NOMO-1 treated with DMSO at 0.1 percent for 48 hours (cell line): ENCODE measurements around the gene CFAP221.

ENCODE experiments used
- DNase-seq: peaks from one replicate; lab custom pipeline; 2025; ENCODE audit not compliant: unreplicated experiment; lab: John Stamatoyannopoulos, UW

Gene CFAP221

DNA sequence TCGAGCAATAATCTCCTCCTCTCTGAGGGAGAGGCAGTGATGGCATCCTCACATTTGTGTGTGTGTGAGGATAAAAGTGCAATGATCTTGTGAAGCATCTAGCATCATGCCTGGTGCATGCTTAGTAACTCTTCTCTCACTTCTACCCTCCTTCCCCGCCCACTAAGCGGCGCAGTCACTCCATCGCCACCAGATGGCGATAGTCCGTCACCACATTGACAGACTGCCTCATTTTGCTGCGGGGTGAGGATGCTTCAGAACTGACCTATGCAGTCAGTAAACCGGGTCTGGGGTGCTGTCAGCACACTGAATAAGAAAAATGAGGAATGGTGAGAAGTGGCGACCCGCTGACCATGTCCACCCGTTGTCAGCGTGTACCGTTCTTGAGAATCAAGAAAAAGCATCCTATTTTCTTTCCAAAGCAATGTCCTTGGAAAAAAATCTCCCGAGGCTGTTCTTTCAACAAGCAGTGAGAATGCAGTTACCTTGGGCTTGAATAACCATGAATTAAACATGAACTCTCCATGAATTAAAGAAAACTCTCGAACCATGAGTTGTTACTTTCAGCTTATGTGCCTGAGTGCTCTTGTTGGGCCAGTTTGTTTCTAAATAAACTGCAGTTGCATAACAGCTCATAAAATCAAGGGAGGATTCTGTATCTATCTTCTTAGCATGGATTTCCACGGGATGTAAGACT is 97.5 kb downstream of the CFAP221 start:
- DNase-seq: peak; percentile 75

DNA sequence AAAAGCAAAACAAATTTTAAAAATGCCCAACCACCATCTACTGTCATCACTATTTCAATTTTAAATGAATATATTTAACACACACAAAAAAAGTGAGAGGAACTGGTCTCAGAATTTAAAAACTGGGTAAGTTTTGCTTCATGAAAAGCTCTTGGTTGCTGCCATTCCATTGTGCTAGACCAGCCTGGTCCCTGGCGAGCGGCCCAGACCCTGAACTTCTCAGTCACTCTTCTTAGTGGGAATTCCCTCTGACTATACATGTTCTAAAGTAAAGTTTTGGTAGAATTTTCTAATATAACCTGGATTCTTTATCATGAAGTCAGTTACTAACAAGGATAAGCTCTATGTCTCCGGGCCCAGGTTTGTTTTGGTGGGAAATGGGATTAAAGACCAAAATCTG is 99.9 kb downstream of the CFAP221 start:
- DNase-seq: no peak

DNA sequence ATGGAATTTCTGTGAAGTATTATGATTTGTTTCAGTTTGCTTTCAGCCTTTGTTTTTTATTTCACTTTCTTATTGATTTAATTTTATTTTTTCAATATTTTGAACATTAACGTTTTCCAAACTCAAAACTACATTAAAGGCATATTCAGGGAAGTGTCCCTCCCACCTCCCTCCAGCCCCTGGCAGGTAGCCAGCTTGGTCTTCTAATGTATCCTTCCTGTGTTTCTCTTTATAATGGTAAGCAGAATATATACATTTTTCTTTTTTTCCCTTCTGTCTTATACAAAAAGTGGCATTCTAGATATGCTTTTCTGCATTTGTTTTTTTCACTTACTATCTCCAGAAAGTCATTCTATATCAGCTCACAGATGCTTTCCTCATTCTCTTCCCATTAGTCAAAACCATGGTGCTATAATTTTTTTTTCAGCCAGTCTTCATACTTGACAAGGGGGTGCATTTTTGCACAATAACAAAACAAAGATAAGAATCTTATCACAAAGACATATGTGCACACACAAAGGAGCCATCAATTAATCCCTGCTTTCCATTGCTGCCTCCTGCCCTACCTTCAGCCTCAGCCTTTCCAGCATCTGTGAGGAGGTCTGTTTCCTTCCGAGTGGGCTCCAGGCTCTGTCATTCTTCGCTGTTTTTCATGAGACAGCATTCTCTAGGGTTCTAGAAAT is 101.1 kb downstream of the CFAP221 start:
- no peak for DNase-seq

DNA sequence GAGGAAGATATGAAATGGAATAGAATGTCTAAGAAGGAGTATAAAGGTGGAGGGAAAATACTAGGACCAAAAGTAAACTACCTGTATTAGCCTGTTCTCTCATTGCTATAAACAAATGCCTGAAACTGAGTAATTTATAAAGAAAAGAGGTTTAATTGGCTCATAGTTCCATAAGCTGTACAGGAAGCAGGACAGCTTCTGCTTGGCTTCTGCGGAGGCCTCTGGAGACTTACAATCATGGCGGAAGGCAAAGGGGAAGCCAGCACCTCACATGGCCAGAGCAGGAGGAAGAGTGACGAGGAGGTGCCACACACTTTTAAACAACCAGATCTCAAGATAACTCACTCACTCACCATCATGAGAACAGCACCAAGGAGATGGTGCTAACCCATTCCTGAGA is 101.9 kb downstream of the CFAP221 start:
- no peak for DNase-seq

DNA sequence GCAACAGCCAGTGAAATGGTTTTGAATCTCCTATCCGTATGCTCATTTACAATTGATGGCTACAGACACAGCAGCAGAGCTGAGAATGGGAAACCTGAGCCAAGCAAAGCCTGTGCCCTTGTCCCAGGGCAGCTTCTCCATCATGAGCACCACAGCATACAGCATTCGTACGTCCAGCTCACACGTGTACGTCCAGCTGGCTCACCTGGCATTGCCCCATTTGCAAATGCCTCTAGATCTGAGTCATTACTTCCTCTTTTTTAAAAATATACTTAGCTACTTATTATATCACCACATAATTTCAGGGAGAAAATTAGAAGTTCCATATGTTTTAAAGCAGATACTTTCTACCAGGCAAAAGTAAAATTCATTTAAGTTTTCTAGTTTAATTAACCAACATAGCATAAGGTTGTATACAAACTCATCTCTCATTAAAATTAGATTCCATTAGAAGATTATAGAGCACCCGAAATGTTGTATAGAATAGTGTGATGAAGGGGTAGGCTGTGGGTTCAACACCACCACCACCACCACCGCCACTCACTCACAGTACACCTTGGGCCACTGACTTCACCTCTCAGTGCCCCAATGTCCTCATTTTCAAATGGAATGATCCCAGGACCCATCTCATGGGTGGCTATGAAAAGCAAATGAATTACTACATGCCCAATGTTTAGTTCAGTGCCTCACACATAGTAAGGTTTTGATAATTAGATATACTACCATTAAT is 103.4 kb downstream of the CFAP221 start:
- DNase-seq: peak; percentile 84

DNA sequence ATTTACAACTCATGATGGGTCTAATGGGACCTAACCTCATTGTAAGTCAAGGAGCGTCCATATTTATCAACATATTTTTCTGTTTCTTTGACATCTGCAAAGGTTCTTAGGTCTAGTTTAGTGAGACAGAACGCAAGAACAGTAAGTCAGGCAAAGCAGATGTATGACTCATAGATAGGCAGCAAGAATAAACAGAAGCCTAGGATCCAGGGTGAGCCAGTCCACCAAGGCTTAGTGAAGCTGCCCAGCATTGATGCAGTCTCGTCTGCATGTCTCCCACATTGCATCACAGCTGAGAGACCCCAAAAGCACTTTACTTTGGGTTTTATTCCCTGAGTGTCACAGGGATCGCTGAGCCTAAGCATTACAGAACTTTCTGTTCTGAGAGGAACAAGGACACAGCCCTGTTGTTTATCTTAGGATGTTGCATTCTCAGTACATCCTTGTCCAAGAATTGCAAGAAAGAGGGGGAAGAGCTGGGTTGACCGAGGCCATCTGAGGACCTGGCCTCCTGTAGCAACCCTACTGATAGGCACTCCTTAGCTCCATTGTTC is 105.2 kb downstream of the CFAP221 start:
- no peak for DNase-seq

DNA sequence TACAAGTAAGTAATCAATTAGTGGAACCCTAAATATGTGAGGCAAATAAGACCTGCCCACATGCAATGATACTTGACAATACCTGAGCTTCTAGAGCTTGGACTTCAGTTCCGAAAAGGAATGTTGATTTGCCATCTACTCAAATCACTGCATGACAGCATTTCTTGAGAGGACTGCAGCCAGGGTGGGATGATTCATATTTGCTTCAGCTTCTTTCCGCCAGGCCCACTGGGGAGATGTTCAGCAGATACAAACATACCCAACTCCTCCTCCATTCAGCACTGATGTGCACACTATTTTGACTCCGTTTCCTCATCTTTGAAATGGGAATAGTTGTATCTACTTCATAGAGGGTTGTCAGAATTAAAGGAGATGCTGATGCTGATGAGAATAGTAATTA is 106.0 kb downstream of the CFAP221 start:
- DNase-seq: no peak

DNA sequence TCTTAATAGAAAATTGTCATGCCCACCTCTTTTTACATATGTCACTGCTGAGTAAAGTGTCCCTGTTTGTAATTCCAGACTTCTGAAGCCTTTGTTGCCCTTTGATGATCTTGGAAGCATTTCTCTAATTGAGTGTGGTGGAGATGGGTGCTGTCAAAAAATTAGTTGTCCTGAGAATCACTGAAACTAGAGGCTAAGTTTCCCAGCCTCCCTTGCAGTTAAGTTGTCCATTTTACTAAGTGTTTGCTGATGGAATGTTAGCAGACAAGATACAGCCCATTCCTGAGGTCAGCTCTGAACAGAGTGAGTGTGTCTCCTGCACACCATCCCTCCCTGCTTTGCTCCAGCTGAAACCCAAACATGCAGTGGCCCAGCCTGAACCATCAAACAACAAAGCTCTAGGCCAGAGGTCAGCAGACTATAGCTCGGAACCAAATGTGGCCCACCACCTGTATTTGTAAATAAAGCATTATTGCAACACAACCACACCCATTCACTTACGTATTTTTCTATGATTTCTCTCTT is 106.7 kb downstream of the CFAP221 start:
- DNase-seq: no peak

DNA sequence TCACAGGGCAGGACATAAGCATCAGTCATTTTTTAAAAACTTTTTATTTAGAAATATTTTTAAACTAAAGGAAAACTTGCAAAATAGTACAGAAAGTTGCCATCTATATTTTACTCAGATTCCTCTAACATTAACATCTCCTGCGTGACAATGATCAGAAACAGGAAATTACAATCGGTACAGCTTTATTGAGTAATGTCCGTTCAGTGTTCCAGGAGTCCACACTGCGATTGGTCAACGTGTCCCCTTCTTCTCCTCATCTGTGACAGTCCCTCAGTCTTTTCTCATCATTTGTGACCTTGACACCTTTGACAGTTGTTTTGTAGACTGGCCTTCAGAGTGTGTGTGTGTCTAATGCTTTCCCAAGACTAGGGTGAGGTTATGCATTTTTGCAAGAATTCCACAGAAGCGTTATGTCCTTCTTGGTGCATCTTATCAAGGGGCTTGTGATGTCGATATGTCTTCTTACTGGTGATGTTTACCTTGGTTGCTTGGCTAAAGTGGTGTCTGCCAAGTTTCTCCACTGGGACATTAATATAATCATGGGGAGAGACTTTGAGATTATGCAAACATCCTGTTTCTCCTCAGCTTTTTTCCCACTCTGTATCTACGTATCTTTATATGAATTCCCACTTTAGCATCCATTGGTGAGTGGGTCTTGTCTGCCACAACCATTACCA is 113.4 kb downstream of the CFAP221 start:
- peak; percentile 73 for DNase-seq

DNA sequence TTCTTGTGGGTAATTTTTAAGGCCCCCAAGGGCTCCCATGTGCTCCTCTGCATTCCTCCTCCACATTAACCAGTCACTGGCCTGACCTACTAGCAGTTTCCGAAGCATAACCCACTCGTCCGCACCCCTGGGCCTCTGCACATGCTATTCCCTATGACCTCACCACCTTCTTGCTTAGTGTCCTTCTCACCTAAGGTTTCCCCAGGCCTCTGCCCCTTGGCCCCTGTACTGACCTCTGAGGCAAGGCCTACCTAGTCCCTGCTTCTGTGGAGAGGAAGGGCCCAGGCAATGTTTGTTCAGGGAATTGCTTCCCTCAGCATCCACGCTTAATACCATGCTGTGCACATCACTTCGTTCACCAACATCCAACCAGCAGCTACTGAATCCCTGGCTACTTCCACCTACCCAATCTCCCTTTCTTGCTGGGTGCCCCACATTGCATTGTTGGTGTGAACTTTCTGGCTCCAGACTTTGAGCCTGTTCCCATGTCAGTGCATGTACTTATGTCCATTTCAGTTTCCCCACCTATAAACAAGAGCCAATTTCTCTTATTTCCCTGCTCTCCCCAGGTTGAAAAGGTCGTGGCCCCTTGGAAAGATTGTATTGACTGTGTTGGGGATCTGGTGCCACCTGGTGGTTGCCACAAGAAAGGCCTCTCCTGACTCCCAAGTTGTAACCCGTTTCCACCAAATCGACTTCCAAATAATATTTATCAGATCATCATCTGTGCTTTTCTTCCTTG is 115.5 kb downstream of the CFAP221 start:
- peak; percentile 48 for DNase-seq

DNA sequence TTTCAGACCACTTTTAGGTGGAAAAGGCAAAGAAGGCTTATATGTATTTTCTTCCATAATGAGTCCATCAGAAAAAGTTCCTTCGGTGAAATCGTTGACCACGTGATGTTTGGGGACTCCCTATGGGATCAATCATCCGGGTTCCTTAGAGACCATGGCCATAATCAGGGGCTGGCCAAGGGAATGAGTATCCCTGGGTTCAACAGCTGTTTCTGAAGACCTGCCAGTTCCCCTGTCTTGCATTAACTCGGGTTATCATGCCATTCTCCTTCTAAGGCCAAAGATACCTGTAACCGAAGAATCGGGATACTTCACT is 116.1 kb downstream of the CFAP221 start:
- no peak for DNase-seq

DNA sequence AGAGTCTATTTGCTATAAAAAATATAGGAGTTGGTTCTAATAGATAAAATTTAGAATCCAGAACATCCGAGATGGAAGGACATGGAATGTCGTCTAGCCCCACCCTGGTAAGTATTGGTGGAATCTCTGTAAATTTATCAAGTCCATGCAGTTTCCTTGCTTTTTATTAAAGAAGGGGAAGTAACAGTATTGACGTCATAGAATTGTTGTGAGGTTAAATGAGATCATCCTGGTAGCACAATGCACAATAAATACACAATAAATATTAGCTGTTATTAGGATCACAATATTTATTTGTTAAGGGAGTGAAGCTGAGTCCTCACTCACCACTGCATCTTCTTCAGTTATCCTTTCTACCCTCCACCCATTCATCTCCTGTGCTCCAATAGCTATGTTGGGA is 118.0 kb downstream of the CFAP221 start:
- DNase-seq: no peak

DNA sequence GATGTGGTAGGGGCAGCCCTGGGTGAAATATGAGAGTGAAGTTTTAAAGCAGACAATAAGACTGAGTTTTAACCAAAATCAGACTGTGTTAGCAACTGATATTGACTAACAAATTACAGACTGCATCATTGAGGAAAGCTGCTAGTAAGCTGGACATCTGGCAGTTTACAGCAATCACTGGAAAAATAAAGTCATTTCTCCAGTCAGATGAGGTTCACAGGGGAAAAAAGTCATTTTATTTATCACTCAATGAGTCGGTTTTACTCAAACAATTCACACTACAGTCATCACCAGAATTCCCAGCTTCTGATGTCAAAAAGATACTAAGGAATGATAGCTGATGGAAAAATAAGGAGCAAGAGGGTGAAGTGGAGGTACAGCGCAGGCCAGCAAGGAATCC is 124.3 kb downstream of the CFAP221 start:
- DNase-seq: no peak

DNA sequence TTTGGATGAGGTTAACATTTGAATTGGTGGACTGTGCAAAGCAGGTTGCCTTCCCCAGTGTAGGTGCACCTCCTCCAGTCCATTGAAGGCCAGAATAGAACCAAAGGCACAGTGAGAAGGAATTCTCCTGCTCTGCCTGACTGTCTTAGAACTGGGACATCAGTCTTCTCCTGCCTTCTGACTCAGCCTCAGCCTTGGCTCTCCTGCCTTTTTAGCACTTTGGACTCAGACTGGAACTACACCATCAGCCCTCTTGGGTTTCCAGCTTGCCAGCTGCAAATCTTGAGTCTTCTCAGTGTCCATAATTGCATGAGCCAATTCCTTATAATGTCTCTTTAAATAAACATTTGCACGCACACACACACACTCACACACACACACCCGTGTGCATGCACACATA is 126.8 kb downstream of the CFAP221 start:
- no peak for DNase-seq

DNA sequence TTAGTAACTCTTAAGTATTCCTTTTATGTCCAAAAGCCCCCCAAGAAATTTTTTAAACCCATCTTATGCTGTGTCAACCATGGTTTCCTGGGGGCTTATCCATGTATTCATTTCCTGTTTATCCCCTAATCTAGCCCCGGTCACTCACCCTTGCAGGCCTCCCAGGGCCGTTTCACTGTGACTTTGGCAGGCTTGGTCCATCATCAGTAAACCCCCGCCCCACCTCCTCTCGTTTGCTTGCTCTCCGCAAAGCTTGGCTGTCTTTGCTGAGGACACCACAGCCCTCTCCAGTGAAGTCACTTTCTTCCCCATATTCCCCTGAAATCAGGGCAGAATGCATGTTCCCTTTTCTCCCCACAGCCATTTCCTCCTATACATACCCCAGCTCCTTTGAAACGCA is 127.5 kb downstream of the CFAP221 start:
- DNase-seq: no peak

DNA sequence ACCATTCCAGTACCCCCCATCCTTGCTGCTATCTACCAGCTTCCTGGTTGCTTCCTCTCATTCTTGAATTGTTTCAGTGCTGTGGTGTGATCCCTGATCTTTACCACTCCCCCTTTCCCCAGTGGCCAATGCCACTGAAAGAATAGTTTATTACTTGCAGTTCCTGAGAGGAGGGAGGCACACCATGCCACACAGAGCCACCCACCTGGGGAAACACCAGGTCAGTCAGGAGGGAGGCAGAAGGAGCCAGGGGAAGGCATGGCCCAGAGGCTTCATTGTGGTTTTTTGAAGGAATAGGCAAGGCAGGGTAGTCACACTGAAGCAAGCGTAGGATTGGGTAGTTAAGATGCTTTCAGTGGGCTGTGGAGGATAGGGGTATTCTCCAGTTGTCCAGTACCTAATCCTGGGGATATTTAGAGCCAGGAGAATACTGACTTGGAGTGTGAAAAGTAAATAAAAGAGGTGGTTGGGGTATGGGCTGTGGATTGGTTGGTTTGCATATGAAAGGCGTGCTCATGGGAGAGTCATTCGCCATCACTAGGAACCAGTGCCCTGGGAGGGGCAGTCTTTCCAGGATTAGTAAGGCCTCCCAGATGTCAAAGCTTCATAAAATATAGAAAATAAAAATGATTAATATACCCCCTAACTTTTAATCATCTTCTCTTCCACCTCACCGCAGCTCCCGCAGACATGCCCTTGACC is 128.1 kb downstream of the CFAP221 start:
- no peak for DNase-seq

DNA sequence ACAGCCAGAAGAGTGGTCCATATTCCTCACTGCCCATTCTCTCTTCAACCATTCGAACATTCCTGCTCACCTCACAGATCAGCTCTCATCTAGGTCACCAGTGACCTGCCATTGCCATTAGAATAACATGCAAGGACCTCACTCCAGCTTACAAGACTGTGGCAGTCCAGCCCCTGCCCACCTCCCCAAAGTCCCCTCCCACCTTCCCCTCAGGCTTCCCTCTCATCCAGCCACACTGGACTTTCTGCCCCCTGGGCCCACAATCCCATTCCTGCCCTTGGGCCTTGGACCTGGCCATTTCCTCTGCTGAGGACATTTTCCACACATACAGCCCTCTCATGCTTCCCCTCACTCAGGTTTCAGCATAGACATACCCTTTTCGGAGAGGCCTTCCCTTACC is 129.5 kb downstream of the CFAP221 start:
- DNase-seq: no peak

DNA sequence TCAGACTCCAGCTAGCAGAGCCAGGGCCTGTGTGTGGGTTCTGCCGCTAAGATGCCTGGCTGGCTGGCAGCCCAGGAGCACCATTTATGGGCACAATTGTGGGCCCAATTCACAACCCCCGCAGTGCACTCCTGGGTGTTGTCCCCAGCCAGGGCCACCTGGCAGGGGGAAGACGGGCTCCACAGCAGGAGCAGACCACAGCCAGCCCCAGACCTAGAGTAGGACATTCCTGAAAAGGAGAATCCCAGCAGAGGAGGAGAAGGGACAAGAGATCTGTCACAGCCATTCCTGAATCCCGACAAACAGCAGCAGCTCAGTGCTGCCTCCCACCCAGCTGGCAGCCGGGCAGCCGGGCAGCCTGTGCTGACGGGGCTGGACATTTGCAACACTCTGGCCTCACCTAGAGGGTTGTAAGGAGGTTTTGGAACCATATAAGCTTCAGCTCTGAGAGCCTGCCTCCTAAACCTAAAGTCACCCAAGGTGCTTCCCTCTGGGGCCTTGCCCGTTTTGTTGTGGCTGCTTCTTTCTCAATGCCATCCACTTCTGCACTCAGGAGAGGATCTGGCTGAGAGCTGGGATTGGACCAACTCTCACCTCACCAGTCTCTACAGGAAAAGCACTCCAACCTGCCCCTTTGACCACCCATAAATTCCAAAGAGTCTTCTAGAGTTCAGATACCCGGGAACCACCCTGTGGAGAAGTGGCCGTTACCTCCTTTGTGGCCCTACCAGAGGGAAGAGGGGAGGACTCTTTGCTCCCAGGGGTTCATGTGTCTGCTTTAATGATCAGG is 130.7 kb downstream of the CFAP221 start:
- DNase-seq: no peak

DNA sequence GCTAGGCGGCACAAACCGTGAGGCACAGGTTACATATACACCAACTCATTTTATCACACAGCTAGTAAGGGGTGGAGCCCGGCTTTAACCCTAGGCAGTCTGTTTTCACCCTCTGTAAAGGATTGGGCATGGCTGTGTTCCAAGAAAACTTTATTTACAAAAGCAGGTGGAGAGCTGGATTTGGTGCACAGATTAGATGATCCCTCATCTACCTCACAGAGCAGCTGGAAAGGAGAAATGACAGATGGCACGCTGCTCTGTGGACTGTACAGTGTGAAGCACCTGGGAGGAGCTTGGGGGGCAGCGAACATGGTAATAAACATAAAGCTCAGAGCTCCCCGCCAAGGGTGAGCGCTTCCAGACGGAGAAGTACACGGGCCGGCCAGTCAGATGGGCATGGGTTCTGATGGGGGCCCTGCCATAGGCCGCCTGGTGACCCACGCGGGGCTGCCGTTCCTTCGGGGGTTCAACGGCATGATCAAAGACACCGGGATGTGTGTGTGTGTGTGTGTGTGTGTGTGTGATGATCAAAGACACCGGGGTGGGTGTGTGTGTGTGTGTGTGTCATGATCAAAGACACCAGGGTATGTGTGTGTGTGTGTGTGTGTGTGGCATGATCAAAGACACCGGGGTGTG is 133.9 kb downstream of the CFAP221 start:
- DNase-seq: no peak
